Ascending aorta (tissue), 2 donors: ENCODE results near the gene CHMP6. TPM values are rescaled to one million over a fixed set of nuclear protein-coding genes. Genes with fewer than 3 reads are reported as not detected.

ENCODE experiments used
- DNase-seq, 2 donors: peaks; one replicate each; pipeline ENCODE4 v3.0.0-alpha.2; 2019; ENCODE audit warnings: low spot score in 2 of 2
- H3K27ac ChIP-seq, 2 donors: fragments of 200-600 bp; sonication (generic); one replicate each; pipeline ENCODE4 v1.5.1; 2016 to 2017; ENCODE audit warnings: mild to moderate bottlenecking in 1 of 2
- H3K27me3 ChIP-seq: fragments of 200-600 bp; sonication (generic); one replicate; pipeline ENCODE4 v1.5.1; 2017
- H3K36me3 ChIP-seq, 2 donors: fragments of 200-600 bp; sonication (generic); one replicate each; pipeline ENCODE4 v1.5.1; 2016
- H3K4me1 ChIP-seq, 2 donors: fragments of 200-600 bp; sonication (generic); one replicate each; pipeline ENCODE4 v1.5.1; 2016 to 2017; ENCODE audit warnings: mild to moderate bottlenecking in 1 of 2
- H3K4me3 ChIP-seq, 2 donors: fragments of 200-600 bp; sonication (generic); one replicate each; pipeline ENCODE4 v1.5.1; 2016 to 2017; ENCODE audit warnings: mild to moderate bottlenecking in 1 of 2
- H3K9me3 ChIP-seq, 2 donors: fragments of 200-600 bp; sonication (generic); one replicate each; pipeline ENCODE4 v1.5.1; 2016
- intact Hi-C: fragments of 100-400 bp; cut with DNase I; formaldehyde crosslinking; loops from one replicate; pipeline ENCODE4 v1.15.1; 2023
- total RNA-seq: library from RNA; depleted of rRNA; stranded (reverse); fragments of >200 nt; gene quantifications from one replicate; pipeline ENCODE4 v1.1.0, GENCODE V29; 2016
- TF ChIP-seq, protein P1 (sequence below), 3 experiments: fragments of 200-600 bp in 2 of 3; fragments of 450-650 bp in 1 of 3; sonication (generic) in 2 of 3; IDR thresholded peaks; one replicate each; pipeline ENCODE4 v1.5.1; 2016 to 2019; ENCODE audit warnings: antibody characterized with exemption in 3 of 3, mild to moderate bottlenecking in 1 of 3, moderate library complexity in 1 of 3

The CHMP6 gene
- total RNA-seq, 1 donor from 2014 or later: 32.1 TPM

GRCh38 chr17:80949451-80950421, 41.9 kb upstream of the CHMP6 start:
- TF ChIP-seq, protein P1, sequence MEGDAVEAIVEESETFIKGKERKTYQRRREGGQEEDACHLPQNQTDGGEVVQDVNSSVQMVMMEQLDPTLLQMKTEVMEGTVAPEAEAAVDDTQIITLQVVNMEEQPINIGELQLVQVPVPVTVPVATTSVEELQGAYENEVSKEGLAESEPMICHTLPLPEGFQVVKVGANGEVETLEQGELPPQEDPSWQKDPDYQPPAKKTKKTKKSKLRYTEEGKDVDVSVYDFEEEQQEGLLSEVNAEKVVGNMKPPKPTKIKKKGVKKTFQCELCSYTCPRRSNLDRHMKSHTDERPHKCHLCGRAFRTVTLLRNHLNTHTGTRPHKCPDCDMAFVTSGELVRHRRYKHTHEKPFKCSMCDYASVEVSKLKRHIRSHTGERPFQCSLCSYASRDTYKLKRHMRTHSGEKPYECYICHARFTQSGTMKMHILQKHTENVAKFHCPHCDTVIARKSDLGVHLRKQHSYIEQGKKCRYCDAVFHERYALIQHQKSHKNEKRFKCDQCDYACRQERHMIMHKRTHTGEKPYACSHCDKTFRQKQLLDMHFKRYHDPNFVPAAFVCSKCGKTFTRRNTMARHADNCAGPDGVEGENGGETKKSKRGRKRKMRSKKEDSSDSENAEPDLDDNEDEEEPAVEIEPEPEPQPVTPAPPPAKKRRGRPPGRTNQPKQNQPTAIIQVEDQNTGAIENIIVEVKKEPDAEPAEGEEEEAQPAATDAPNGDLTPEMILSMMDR (IDR thresholded peaks at IDR 0.05): no peak
- no peak overlapping the region for H3K4me3 ChIP-seq
- no peaks in the 10 kb centered on the region for H3K27me3 ChIP-seq
- no peaks in the 10 kb centered on the region for H3K9me3 ChIP-seq
- peak overlapping the region in 1 of 2 donors; percentile 30 for H3K27ac ChIP-seq
- DNase-seq: peak in 1 of 2 donors; percentile 62
- H3K36me3 ChIP-seq: peaks cover 16 to 17% of the 10 kb centered on the region in 2 donors
- peaks cover 0 to 9% of the 10 kb centered on the region in 2 donors for H3K4me1 ChIP-seq
- intact Hi-C loops: loop anchor here (5.0 kb wide), 1 partner anchor 33 kb away; no protein-coding TSS in a partner anchor

DNA sequence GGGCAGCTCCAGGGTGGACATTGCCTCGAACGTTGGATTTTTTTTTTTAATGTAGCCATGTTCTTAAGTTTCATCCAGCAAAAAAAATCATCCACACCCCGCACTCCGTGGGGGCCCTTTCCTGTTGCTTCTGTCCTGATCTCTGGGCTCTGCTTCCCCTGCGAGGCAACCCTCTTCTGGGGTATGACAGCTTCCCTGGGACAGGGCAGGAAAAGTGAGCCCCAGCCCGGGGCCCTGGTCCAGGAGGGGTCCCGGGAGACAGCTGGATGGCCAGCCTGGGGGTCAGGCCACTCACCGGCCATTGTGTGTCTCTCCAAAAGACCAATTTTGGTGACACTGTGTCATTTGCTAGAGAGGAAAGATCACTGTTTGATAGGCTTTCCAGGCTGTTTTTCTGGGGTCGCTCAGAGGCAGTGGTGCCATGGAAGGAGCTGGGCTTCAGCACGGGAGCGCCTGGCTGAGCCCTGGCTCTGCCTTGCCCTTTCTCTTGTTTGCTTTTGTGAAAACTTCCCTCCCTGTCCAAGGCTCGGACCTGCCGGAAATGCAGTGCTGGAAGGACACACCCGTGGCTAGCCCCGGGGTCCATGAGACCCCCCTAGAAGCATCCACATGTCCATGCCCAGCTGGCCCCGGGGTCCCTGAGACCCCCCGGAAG, 41.0 kb upstream of the CHMP6 start:
- no peaks in the 10 kb centered on the region for H3K27me3 ChIP-seq
- DNase-seq: peak in 1 of 2 donors; percentile 46
- H3K27ac ChIP-seq: no peak overlapping the region
- H3K4me1 ChIP-seq: peaks cover 0 to 9% of the 10 kb centered on the region in 2 donors
- H3K36me3 ChIP-seq: peaks cover 17 to 19% of the 10 kb centered on the region in 2 donors
- intact Hi-C loops: no loop called here
- H3K9me3 ChIP-seq: no peaks in the 10 kb centered on the region
- TF ChIP-seq, protein P1 (IDR thresholded peaks at IDR 0.05): no peak
- H3K4me3 ChIP-seq: no peak overlapping the region

- peaks cover 0 to 9% of the 10 kb centered on the region in 2 donors for H3K4me1 ChIP-seq
- no peak overlapping the region for H3K27ac ChIP-seq
- H3K36me3 ChIP-seq: peaks cover 15 to 16% of the 10 kb centered on the region in 2 donors
- H3K4me3 ChIP-seq: no peak overlapping the region
- intact Hi-C loops: no loop called here
- H3K27me3 ChIP-seq: no peaks in the 10 kb centered on the region
- TF ChIP-seq, protein P1 (IDR thresholded peaks at IDR 0.05): no peak
- peak in 1 of 2 donors; percentile 54 for DNase-seq
- H3K9me3 ChIP-seq: no peaks in the 10 kb centered on the region
Measured at GRCh38 chr17:80951121-80952090, 40.2 kb upstream of the CHMP6 start.

GRCh38 chr17:80952291-80952690, 39.4 kb upstream of the CHMP6 start:
- intact Hi-C loops: no loop called here
- H3K4me1 ChIP-seq: peaks cover 0 to 9% of the 10 kb centered on the region in 2 donors
- no peaks in the 10 kb centered on the region for H3K27me3 ChIP-seq
- DNase-seq: peak in 1 of 2 donors; percentile 49
- H3K4me3 ChIP-seq: no peak overlapping the region
- no peaks in the 10 kb centered on the region for H3K9me3 ChIP-seq
- no peak overlapping the region for H3K27ac ChIP-seq
- TF ChIP-seq, protein P1 (IDR thresholded peaks at IDR 0.05): no peak
- peaks cover 11 to 12% of the 10 kb centered on the region in 2 donors for H3K36me3 ChIP-seq
